ENCODE results near the gene SMTNL1.
A peak's percentile ranks its signal among the peaks of the same experiment; 100 is the strongest.

Gene SMTNL1

GRCh38 chr11:57499983-57500461, 37.4 kb upstream of the SMTNL1 start:
- H3K4ac ChIP-seq (ENCODE audit: low read depth, low read length) = no peak overlapping the region
- H3K18ac ChIP-seq (ENCODE audit: low read length) = no peak overlapping the region
- H3K36me3 ChIP-seq (ENCODE audit: control insufficient read depth, insufficient read depth, low read length) = no peaks in the 10 kb centered on the region
- WGBS (ENCODE audit: extremely low coverage, insufficient coverage, low lambda C conversion rate) = no CpG with 5 or more reads among the region's 12 CpGs
- H3K23ac ChIP-seq (ENCODE audit: low read length) = peak overlapping the region; percentile 54
- H4K8ac ChIP-seq (ENCODE audit: low read depth, low read length) = no peak overlapping the region
- no peak overlapping the region for H2BK15ac ChIP-seq (replicated peaks; ENCODE audit: low read depth)
- H3K4me2 ChIP-seq (ENCODE audit: low read length) = peak overlapping the region; percentile 48
- H2AK5ac ChIP-seq (ENCODE audit: low read length) = peak overlapping the region; percentile 20
- peak overlapping the region; percentile 64 for H3K9ac ChIP-seq (ENCODE audit: low read length)
- H3K56ac ChIP-seq (ENCODE audit: low read length) = peak overlapping the region; percentile 87
- H3K79me1 ChIP-seq (ENCODE audit: low read length) = no peaks in the 10 kb centered on the region
- DNase-seq = no peak
- H3K4me3 ChIP-seq (ENCODE audit: low read length) = no peak overlapping the region
- H2BK5ac ChIP-seq (ENCODE audit: low read length) = peak overlapping the region; percentile 54
- H4K5ac ChIP-seq (ENCODE audit: low read length) = no peak overlapping the region
- H3K79me2 ChIP-seq (ENCODE audit: control insufficient read depth, insufficient read depth, low read length) = no peaks in the 10 kb centered on the region
- peak overlapping the region; percentile 28 for H3K27ac ChIP-seq (ENCODE audit: low read depth, low read length)
- no peak overlapping the region for H2BK120ac ChIP-seq (ENCODE audit: low read depth, low read length)
- no peaks in the 10 kb centered on the region for H3K27me3 ChIP-seq (ENCODE audit: insufficient read depth, low read length, poor library complexity)
- peaks cover 12% of the 10 kb centered on the region for H3K4me1 ChIP-seq (ENCODE audit: control insufficient read depth, low read depth, low read length)

- Histone ChIP-seq H3K4me2 (ENCODE audit: low read length) (no peak overlapping the region), H4K8ac (ENCODE audit: low read depth, low read length) (no peak overlapping the region)
- WGBS (ENCODE audit: extremely low coverage, insufficient coverage, low lambda C conversion rate) = no CpG with 5 or more reads among the region's 8 CpGs
Measured at GRCh38 chr11:57500515-57500914, 36.9 kb upstream of the SMTNL1 start.

GRCh38 chr11:57500926-57501325, 36.5 kb upstream of the SMTNL1 start:
- Histone ChIP-seq H2BK15ac (replicated peaks; ENCODE audit: low read depth) (no peak overlapping the region), H3K4me1 (ENCODE audit: control insufficient read depth, low read depth, low read length) (peaks cover 12% of the 10 kb centered on the region), H3K27ac (ENCODE audit: low read depth, low read length) (no peak overlapping the region), H4K8ac (ENCODE audit: low read depth, low read length) (no peak overlapping the region), H3K18ac (ENCODE audit: low read length) (no peak overlapping the region), H2BK5ac (ENCODE audit: low read length) (no peak overlapping the region), H3K36me3 (ENCODE audit: control insufficient read depth, insufficient read depth, low read length) (no peaks in the 10 kb centered on the region), H3K4me3 (ENCODE audit: low read length) (no peak overlapping the region), H3K23ac (ENCODE audit: low read length) (no peak overlapping the region), H3K79me2 (ENCODE audit: control insufficient read depth, insufficient read depth, low read length) (no peaks in the 10 kb centered on the region), H4K5ac (ENCODE audit: low read length) (no peak overlapping the region), H2BK120ac (ENCODE audit: low read depth, low read length) (no peak overlapping the region), H3K4me2 (ENCODE audit: low read length) (no peak overlapping the region), H3K4ac (ENCODE audit: low read depth, low read length) (no peak overlapping the region), H3K79me1 (ENCODE audit: low read length) (no peaks in the 10 kb centered on the region), H3K56ac (ENCODE audit: low read length) (no peak overlapping the region), H2AK5ac (ENCODE audit: low read length) (no peak overlapping the region), H3K27me3 (ENCODE audit: insufficient read depth, low read length, poor library complexity) (no peaks in the 10 kb centered on the region), H3K9ac (ENCODE audit: low read length) (no peak overlapping the region)
- DNase-seq = no peak
- WGBS (ENCODE audit: extremely low coverage, insufficient coverage, low lambda C conversion rate) = no CpG with 5 or more reads among the region's 15 CpGs

More at GRCh38 chr11:57500515-57500914, 36.9 kb upstream of the SMTNL1 start:
- Histone ChIP-seq H4K5ac (ENCODE audit: low read length) (no peak overlapping the region), H3K79me2 (ENCODE audit: control insufficient read depth, insufficient read depth, low read length) (no peaks in the 10 kb centered on the region), H3K23ac (ENCODE audit: low read length) (no peak overlapping the region), H3K36me3 (ENCODE audit: control insufficient read depth, insufficient read depth, low read length) (no peaks in the 10 kb centered on the region), H2BK15ac (replicated peaks; ENCODE audit: low read depth) (no peak overlapping the region), H3K9ac (ENCODE audit: low read length) (no peak overlapping the region), H2BK5ac (ENCODE audit: low read length) (no peak overlapping the region), H3K18ac (ENCODE audit: low read length) (no peak overlapping the region), H3K27me3 (ENCODE audit: insufficient read depth, low read length, poor library complexity) (no peaks in the 10 kb centered on the region), H2AK5ac (ENCODE audit: low read length) (no peak overlapping the region), H3K4me3 (ENCODE audit: low read length) (no peak overlapping the region), H2BK120ac (ENCODE audit: low read depth, low read length) (no peak overlapping the region), H3K56ac (ENCODE audit: low read length) (peak overlapping the region; percentile 37), H3K79me1 (ENCODE audit: low read length) (no peaks in the 10 kb centered on the region), H3K4ac (ENCODE audit: low read depth, low read length) (no peak overlapping the region), H3K4me1 (ENCODE audit: control insufficient read depth, low read depth, low read length) (peaks cover 12% of the 10 kb centered on the region), H3K27ac (ENCODE audit: low read depth, low read length) (no peak overlapping the region)
- DNase-seq = no peak

- no peak overlapping the region for H4K5ac ChIP-seq (ENCODE audit: low read length)
- no peaks in the 10 kb centered on the region for H3K79me1 ChIP-seq (ENCODE audit: low read length)
- no peak overlapping the region for H2BK120ac ChIP-seq (ENCODE audit: low read depth, low read length)
- H3K27me3 ChIP-seq (ENCODE audit: insufficient read depth, low read length, poor library complexity) = no peaks in the 10 kb centered on the region
- peak overlapping the region; percentile 7 for H3K56ac ChIP-seq (ENCODE audit: low read length)
- H3K79me2 ChIP-seq (ENCODE audit: control insufficient read depth, insufficient read depth, low read length) = no peaks in the 10 kb centered on the region
- H2BK5ac ChIP-seq (ENCODE audit: low read length) = no peak overlapping the region
- peaks cover 8% of the 10 kb centered on the region for H3K4me1 ChIP-seq (ENCODE audit: control insufficient read depth, low read depth, low read length)
- H3K4ac ChIP-seq (ENCODE audit: low read depth, low read length) = no peak overlapping the region
- WGBS (ENCODE audit: extremely low coverage, insufficient coverage, low lambda C conversion rate) = no CpG with 5 or more reads among the region's 4 CpGs
- no peak for DNase-seq
- H3K36me3 ChIP-seq (ENCODE audit: control insufficient read depth, insufficient read depth, low read length) = no peaks in the 10 kb centered on the region
- H3K18ac ChIP-seq (ENCODE audit: low read length) = no peak overlapping the region
- H3K27ac ChIP-seq (ENCODE audit: low read depth, low read length) = no peak overlapping the region
- H3K4me2 ChIP-seq (ENCODE audit: low read length) = no peak overlapping the region
- no peak overlapping the region for H3K4me3 ChIP-seq (ENCODE audit: low read length)
- H3K23ac ChIP-seq (ENCODE audit: low read length) = no peak overlapping the region
- no peak overlapping the region for H2BK15ac ChIP-seq (replicated peaks; ENCODE audit: low read depth)
- H2AK5ac ChIP-seq (ENCODE audit: low read length) = no peak overlapping the region
- no peak overlapping the region for H3K9ac ChIP-seq (ENCODE audit: low read length)
- no peak overlapping the region for H4K8ac ChIP-seq (ENCODE audit: low read depth, low read length)
Measured at GRCh38 chr11:57501953-57502352, 35.4 kb upstream of the SMTNL1 start.

- Histone ChIP-seq H3K4me1 (ENCODE audit: control insufficient read depth, low read depth, low read length) (peaks cover 8% of the 10 kb centered on the region), H2BK5ac (ENCODE audit: low read length) (no peak overlapping the region), H2BK15ac (replicated peaks; ENCODE audit: low read depth) (no peak overlapping the region), H2BK120ac (ENCODE audit: low read depth, low read length) (no peak overlapping the region), H3K56ac (ENCODE audit: low read length) (no peak overlapping the region), H3K18ac (ENCODE audit: low read length) (no peak overlapping the region), H3K79me2 (ENCODE audit: control insufficient read depth, insufficient read depth, low read length) (no peaks in the 10 kb centered on the region), H3K4ac (ENCODE audit: low read depth, low read length) (no peak overlapping the region), H4K8ac (ENCODE audit: low read depth, low read length) (no peak overlapping the region), H3K4me3 (ENCODE audit: low read length) (no peak overlapping the region), H3K4me2 (ENCODE audit: low read length) (no peak overlapping the region), H3K36me3 (ENCODE audit: control insufficient read depth, insufficient read depth, low read length) (no peaks in the 10 kb centered on the region), H3K27me3 (ENCODE audit: insufficient read depth, low read length, poor library complexity) (no peaks in the 10 kb centered on the region), H3K27ac (ENCODE audit: low read depth, low read length) (no peak overlapping the region), H3K9ac (ENCODE audit: low read length) (no peak overlapping the region), H4K5ac (ENCODE audit: low read length) (no peak overlapping the region), H3K23ac (ENCODE audit: low read length) (no peak overlapping the region), H2AK5ac (ENCODE audit: low read length) (no peak overlapping the region), H3K79me1 (ENCODE audit: low read length) (no peaks in the 10 kb centered on the region)
- no peak for DNase-seq
- no CpG with 5 or more reads among the region's 3 CpGs for WGBS (ENCODE audit: extremely low coverage, insufficient coverage, low lambda C conversion rate)
Measured at GRCh38 chr11:57502376-57502775, 35.0 kb upstream of the SMTNL1 start.

GRCh38 chr11:57502870-57503269, 34.5 kb upstream of the SMTNL1 start:
- H4K5ac ChIP-seq (ENCODE audit: low read length) = no peak overlapping the region
- no peaks in the 10 kb centered on the region for H3K27me3 ChIP-seq (ENCODE audit: insufficient read depth, low read length, poor library complexity)
- no peak overlapping the region for H3K4ac ChIP-seq (ENCODE audit: low read depth, low read length)
- no peaks in the 10 kb centered on the region for H3K79me1 ChIP-seq (ENCODE audit: low read length)
- no peak overlapping the region for H2BK120ac ChIP-seq (ENCODE audit: low read depth, low read length)
- no peak overlapping the region for H4K8ac ChIP-seq (ENCODE audit: low read depth, low read length)
- H2BK5ac ChIP-seq (ENCODE audit: low read length) = no peak overlapping the region
- no peak for DNase-seq
- H3K79me2 ChIP-seq (ENCODE audit: control insufficient read depth, insufficient read depth, low read length) = no peaks in the 10 kb centered on the region
- H3K23ac ChIP-seq (ENCODE audit: low read length) = no peak overlapping the region
- no peak overlapping the region for H2AK5ac ChIP-seq (ENCODE audit: low read length)
- H3K27ac ChIP-seq (ENCODE audit: low read depth, low read length) = no peak overlapping the region
- H2BK15ac ChIP-seq (replicated peaks; ENCODE audit: low read depth) = no peak overlapping the region
- no peak overlapping the region for H3K4me2 ChIP-seq (ENCODE audit: low read length)
- no peak overlapping the region for H3K18ac ChIP-seq (ENCODE audit: low read length)
- no peaks in the 10 kb centered on the region for H3K36me3 ChIP-seq (ENCODE audit: control insufficient read depth, insufficient read depth, low read length)
- peaks cover 8% of the 10 kb centered on the region for H3K4me1 ChIP-seq (ENCODE audit: control insufficient read depth, low read depth, low read length)
- no peak overlapping the region for H3K4me3 ChIP-seq (ENCODE audit: low read length)
- no peak overlapping the region for H3K56ac ChIP-seq (ENCODE audit: low read length)
- H3K9ac ChIP-seq (ENCODE audit: low read length) = no peak overlapping the region

All from mesendoderm (in vitro differentiated cells).